GM18907 (cell line): ENCODE data around the gene TAF6.

ENCODE experiments used
- ATAC-seq: cut with Tn5 transposase; IDR thresholded peaks from one replicate; pipeline ENCODE4 v1.9.1; 2021; ENCODE audit warnings: mild to moderate bottlenecking, moderate library complexity; ENCODE audit not compliant: unreplicated experiment

TAF6 gene

DNA sequence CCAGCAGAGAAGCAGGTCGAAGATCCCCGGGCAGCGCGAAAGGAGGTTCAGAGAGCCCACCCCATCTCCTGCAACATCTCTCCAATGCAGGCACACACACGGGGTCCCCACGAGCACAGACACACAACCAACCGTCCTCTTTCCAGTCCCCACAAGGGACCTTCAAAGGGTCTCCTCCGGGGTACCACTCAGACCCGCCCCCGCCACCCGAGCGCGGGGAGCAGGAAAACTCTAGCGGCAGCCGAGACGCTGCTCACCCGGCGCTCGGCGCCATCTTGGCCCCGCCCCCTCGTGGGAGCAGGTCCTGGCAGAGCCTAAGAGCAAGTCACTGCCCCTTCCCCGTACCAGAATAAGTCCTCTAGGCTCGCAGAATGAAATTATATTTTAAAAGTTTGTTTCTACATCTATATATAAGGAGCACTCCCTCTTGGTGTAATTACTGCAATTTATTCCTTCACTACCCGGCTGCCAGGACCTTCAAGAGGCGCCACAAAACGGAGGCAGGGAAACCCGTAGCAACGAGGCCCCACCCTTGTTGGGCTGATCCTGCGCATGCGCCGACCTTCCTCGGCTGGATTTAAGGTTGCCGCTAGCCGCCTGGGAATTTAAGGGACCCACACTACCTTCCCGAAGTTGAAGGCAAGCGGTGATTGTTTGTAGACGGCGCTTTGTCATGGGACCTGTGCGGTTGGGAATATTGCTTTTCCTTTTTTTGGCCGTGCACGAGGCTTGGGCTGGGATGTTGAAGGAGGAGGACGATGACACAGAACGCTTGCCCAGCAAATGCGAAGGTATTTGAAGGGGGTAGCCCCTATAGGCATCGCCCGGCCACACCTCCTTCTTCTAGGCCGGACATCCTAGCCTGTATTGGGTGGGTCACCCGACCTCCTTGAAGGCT, at the start of gene TAF6, which contains the start of gene CNPY4:
Gene TAF6, minus strand, starts transcription at position 287 of the 898 bp plus-strand sequence. CDS start 5,149 bp downstream, outside the sequence.
Gene CNPY4, plus strand, starts transcription at position 563 of the 898 bp plus-strand sequence. Its CDS starts 111 bp downstream, at position 674.
- ATAC-seq, result peak; percentile 72

DNA sequence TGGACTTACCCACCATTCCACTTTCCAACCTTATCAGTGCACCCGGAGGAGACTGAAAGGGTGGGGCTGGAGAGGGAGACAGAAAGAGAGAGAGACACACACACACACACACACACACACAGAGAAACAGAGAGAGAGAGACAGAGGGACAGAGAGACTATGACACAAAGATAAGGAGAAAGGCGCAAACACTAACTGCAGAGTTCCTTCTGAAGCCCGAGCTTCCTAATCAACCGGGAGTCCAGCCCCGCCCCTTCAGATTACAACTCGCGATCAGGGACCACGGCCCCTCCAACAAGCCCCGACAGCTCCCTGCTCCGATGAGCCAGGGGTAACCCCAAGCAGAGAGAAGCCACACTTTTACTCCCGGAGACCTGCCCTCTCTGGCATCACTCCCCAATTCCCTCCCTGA, 48.8 kb upstream of the TAF6 start:
- no peak for ATAC-seq

DNA sequence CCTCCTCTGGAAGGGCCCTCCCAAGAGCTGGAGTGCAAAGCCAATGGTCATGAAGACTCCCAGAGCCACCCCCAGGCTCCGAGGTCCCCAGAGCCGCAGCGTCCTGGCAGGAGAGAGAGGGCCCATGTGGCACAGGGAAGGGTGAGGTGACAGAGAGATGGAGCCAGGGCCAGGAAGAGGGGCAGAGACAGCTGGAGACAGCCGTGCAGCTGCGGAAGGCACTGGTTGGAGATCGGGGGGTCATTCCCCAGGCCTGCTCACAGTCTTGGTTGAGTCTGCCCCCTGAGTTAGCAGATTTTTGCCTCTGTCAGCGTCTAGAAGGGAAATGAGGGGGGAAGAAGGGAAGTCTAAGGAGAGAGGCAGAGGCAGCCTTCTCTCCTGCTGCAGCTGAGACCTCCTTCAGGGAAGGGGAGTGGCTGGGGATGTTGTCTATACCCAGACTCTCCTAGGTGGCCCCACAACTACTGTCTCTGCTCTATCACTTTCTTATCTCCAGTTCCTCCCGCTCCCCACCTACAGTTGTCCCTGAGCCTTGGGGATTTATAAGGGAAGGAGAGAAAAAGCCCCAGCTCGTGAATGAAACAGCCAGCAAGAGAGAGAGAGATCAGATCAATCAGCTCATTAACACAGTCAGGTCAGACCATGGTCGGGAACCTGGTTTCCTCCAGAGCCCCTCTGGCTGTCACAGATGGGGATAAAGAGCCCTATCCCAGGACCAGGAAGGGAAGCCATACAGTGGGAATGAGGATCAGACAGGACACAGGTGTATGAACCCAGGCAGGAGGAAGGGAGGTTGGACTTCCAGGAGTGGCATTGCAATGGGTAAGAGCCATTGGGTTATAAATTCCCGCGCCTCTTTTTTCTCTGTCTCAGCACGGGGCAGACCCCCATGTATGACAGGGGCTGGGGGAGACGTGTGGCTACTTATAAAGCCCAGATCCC, 48.1 kb upstream of the TAF6 start:
- no peak for ATAC-seq

DNA sequence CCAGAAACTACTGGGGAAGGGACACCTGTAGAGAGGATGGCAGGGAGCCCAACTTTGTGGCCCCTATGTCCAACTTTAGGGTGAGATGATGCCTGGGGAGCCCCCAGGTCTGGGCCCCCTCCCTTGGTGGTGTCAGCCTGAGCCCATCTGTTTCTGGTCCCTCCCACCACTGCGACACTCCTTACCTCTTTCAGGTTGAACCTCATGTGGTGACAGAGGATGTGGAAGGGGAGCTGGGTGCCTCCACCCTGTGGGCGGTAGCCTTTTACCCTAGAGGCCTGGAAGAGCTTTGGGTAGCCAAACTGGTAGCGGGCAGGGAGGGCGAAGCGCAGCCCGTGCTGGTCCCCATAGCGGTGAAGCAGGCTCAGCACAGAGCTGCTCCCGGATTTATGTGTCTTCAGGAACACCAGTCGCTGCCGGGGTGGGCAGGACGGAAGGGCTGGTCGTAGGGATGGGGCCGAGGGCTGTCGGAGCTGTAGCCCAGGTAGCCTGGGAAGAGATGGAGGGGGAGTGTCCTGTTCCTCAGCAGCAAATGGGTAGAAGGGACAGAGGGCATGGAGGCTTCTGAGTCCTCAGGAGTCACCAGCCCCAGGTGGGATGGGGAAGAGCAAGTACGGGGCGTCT, 47.3 kb upstream of the TAF6 start:
- no peak for ATAC-seq

DNA sequence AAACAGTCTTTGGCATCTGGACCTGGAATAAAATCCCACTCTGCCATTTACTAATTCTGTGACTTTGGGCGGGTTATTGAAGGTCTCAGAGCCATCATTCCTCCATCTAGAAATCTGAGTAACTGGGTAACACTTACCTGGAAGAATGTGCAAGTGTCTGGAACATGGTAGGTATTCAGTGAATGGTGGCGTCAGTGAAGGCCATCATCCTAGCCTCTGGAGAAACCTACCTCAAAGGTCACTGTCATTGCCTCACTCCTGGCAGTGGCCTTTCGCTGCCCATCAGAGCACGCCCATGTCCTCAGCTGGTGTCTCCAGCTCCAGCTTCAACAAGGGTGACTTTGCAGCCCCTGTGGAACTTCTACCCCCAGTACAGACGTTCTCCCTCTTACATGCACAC, 44.7 kb upstream of the TAF6 start:
- ATAC-seq, result no peak

DNA sequence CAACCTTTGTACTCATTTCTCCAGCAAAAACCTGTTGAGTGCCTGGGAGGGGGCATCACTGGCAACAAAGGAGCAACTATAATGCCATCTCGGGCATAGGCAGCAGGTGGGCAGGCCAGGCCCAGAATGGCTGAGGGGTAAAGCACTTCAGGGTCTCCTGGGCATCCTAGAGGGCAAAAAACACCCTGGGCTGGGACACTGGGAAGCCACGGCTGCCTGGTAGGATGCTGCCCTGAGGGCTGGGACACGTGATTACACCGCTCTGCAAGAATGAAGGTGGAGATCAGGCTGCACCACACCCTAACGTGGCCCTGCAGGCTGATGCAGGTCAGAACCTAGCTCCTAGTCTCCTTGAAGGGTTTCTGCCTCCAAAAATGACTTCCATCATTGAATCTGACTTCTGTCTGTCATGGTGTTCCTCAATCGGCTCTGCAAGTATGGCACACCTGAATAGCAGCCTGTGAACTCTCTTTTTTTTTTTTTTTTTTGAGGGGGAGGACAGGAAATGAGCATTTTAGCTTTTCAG, 43.9 kb upstream of the TAF6 start:
- ATAC-seq, result no peak

DNA sequence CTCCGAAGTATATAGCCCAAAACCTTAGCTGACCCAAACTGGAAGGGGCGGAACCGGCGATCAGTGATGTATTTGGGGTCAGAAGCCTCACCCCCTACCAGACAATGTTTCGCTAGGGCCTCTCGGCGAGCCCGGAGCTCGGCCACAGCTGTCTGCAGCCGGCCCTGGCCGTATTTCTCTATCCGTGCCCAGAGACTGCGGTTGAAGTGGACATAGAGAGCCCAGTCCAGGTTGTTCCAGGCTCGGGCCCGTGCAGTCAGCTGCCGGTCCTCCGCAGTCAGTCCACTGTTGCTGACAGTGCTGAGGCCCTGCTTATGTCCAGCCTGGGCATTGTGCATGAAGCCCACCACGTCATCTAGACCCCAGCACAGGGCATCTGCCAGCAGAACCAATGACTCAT, 40.9 kb upstream of the TAF6 start:
- no peak for ATAC-seq

DNA sequence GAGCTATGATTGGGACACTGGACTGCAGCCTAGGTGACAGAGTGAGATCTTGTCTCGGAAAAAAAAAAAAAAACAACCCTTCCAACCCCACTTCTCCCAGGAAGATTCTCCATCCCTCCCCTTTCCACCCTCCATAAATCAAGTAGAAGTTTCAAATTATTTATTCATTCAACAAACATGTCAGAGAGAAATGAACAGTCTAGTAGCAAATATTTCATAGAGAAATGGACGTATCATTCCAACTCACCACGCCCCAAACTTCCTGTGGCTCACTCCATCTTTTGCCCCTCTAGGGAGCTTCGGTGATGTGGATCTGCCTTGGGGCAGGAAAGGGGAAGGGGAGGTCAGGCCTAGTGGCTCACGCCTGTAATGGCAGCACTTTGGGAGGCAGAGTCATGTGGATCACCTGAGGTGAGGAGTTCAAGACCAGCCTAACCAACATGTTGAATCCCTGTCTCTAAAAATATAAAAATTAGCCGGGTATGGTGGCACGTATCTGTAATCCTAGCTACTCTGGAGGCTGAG, 40.0 kb upstream of the TAF6 start:
- ATAC-seq, result no peak

DNA sequence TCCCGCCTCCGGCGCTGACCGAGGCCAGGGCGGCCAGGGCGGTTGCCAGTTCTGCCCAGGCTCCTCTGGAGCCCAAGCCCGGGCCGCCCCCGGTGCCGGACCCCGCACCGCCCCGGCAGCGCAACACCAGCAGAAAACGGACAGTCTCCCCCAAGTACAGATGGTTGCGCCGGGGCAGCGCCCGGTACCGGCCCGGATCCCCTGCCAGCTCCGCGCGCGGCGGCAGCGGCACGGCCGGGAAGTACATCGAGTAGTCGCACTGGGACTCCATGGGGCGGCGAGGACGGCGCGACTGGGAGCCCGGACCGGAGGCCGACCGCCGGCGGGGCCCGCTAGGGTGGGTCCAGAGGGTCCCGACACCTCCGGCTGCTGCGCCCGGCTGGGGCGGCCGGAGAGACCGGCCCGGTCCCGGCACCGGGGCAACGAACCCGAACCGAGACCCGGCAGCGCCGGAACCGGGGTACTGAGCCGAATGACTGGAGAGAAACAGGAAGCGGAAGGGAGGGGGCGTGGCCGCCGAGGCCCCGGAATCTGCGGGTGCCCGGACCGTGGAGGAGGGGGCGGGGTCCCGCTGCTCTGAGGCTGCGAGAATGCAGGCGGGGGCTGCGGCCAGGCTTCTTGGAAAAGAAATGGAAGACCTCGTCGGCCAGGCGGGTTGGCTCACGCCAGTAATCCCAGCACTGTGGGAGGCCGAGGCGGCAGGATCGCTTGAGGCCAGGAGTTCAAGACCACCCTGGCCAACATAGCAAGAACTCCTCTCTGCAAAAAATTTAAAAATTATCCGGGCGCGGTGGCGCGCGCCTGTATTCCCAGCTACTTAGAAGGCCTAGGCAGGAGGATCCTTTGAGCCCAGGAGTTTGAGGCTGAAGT, 39.3 kb upstream of the TAF6 start, which contains the start of gene TRAPPC14:
Gene TRAPPC14, minus strand, starts transcription at position 495 of the 870 bp plus-strand sequence. Its CDS starts 224 bp downstream, at position 271.
- peak; percentile 64 for ATAC-seq

DNA sequence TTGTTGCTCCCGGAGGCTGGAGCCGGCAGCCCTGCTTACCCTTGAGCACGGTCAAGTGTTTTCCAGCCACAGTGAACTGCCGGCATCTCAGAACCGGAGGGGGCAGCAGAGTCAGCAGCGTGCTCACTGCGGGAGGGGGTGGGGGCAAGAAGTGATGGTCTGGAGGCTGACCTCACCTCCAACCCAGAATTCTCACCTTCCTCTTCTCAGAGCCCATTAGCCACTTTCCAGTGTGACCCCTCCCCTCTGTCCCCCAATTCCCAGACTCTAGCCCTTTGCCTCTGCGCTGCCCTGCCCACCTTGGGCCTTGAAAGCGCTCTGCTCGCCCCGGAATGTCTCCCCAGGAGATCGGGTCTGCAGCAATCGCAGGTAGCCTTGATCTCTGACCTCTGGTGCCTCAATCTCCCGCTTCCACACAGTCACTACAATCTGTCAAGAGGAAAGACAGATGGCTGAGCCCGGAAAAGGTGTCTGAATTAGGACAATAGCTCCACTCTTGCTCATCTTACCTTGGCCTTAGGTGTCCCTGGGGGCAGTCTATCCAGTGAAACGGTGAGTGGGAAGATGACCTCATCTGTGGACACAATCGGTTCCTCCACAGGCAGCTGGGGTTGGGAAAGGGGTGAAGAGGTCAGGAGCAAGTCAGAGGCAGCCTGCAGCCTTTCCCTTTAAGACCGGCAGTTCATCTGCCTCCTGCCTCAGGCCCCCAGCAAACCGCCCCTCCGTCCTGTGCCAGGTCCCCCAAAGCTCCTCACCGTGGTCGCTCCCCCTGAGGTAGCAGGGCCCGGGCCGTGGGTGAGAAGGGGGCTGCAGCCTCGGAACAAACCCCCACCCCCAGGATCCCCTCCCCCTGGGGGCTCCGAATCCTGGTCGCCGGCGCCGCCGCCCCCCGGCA, 38.4 kb upstream of the TAF6 start:
- ATAC-seq, result no peak

DNA sequence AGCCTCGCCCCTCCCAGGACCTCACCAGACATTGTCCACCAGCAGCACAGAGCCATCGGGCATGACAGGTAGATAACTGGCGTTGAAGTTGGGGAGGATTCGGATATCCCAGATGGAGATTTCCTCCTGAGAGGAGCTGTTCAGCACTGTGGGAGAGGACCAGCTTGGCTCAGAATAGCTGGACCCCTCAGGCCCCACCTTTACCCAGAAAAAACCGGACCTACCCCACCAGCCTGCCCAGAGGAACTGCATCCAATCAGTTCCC, 37.8 kb upstream of the TAF6 start:
- no peak for ATAC-seq

DNA sequence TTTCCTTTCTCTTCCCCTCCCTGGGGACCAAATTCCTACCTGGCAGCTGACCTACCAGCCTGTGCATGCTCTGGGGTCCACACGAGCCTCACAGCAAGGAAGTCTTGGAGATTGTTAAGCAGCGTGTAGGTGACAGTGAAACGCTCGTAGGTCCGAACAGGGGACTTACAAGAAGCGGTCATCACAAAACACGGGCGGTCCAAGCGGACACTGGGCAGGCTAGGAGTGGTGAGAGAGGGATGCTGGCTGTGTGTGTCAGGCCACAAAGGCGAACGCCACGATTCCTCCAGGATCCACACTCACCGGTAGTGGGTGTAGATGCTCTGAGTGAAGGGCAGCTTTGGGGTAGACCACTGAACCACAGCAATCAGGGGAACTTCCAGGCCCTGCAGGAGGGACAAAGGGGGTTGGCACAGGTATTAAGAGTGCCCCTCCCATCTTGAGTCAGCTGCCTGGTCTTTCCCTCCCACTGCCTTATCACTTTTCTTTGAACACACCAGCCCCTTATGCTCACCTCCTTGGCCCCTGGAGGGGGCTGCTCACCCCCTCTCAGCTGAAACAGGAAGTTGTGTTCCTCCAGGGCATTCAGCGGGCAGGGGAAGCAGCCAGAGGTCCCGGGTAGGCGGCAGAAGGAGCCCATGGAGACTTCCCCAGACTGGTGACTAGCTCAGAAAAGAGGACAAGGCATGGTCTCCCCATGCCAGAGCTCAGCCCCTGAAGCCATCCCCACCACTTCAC, 37.3 kb upstream of the TAF6 start:
- ATAC-seq, result no peak

DNA sequence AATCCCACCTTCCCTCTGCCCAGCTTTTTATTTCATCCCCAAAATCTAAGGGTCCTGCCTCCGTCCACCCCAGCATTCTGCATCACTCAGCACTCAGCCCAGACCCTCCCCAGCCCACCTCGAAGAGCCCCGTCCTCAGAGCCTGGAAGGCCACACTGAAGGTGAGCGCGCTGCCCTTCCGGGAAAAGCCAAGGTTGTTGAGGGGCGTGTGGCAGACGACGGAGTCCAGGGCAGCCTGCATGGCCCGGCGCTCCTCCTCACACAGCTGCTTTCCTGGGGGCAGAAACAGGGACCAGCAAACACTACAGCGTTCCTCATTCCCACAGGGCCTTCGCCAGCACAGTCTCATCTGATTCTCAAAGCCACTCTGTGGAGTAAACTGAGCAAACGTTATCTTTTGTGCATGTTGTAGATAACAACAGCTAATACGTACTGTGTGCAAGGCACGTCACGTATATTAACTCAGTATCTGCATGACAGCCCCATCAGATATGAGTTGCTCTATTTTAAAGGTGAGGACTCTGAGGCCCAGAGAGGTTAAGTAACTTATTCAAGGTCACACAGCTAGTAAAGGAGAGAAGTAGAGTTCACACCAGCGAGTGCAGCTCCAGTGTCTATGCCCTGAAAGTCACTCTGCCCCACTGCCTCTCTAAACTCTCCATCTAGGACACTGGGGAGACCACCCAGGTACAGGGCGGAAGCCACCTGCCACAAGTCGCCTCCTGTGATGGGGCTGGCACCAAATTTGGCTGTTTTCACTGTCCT, 36.6 kb upstream of the TAF6 start:
- ATAC-seq, result no peak

DNA sequence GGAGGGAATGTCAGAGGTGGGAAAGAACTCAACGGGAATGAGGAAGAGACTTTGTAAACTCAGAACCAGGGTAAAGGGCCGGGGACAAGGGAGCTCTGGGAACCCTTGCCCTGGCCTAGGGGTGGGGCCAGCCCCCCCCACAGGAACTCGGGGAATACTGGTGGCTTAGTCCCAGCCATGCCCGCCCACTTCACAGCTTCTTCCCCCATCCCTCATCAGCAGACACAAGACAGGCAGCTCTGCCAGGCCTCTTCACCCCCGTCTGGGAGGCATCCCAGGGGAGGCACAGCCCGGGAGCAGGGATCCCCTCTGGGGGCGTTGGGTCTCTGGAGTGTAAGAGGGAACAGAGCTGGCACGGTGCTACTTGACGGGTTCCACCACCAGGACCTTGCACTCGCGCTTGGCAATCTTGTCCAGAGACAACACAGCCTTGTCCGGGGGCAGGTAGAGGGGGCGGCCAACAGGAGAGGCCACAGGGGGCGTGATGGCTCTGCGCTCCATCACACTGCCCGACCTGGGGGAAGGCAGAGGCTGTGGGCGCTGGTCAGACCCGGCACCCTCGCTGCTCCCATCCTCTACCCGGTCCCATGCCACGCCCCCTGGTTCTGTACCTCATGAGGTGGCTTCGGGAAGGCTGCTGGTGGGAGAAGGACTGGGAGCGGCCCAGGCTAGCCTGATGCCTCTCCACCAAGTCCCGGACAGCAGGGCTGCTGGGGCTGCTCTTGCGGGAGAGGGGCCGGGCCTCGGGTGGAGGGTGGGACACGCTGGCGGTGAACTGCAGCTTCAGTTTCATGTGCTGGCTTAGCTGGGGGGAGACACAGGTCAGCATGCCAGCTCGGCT, 35.7 kb upstream of the TAF6 start:
- ATAC-seq, result no peak

DNA sequence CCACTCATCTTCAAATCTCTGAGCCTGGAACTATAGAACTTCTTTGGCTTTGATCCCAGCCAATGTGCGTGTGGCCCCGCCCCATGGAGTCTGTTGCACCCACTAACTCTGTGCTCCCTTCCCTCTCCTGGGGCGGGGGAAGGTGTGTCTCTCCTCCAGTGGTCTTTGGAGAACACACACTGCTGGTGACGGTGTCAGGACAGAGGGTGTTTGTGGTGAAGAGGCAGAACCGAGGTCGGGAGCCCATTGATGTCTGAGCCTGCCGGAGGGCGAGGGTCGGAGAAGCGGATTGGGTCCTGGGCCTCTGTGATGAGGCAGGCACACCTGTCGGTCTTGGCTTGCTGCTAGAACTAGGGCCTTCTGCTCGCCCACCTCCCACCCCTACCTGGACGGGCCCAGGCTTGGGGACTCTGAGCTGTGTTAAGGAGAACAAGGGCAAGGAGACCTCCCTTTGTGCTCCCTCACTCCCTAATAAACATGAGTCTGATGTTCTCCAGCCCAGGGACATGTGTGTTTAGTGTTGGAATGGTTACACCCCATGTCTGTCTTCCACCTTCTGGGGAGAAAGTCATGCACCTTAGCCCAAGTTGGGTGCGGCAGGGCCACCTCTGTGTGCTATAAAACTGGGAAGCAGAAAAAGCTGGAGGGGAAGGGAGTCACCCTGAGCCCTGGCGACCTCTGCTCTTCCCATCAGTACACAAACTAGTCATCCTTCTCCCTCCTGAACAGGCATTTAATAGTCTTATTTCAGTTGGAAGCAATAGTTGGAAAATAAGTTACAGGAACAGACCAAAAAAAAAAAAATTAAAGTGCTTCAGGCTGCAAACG, 34.8 kb upstream of the TAF6 start:
- ATAC-seq, result no peak
